GM18870 (cell line): ENCODE measurements around the gene ITGAV.
A peak's percentile ranks its signal among the peaks of the same experiment; 100 is the strongest.

ENCODE experiments used
- ATAC-seq: cut with Tn5 transposase; IDR thresholded peaks from one replicate; pipeline ENCODE4 v1.9.1; 2021; ENCODE audit warnings: moderate library complexity; ENCODE audit not compliant: unreplicated experiment

Gene ITGAV

GRCh38 chr2:186573531-186573930 is 16.3 kb upstream of the ITGAV start:
- no peak for ATAC-seq

- ATAC-seq: peak; percentile 68
Measured at GRCh38 chr2:186575302-186575701, 14.6 kb upstream of the ITGAV start.

- no peak for ATAC-seq
Measured at GRCh38 chr2:186575856-186576255, 14.0 kb upstream of the ITGAV start.

- ATAC-seq: no peak
Measured at GRCh38 chr2:186576614-186577013, 13.2 kb upstream of the ITGAV start.

- no peak for ATAC-seq
Measured at GRCh38 chr2:186582698-186583097, 7.2 kb upstream of the ITGAV start.

GRCh38 chr2:186584053-186584452 is 5.8 kb upstream of the ITGAV start:
- no peak for ATAC-seq

- no peak for ATAC-seq
Measured at GRCh38 chr2:186588421-186588820, 1.4 kb upstream of the ITGAV start.

GRCh38 chr2:186588940-186589611 is 780 bp upstream of the ITGAV start:
- ATAC-seq: peak; percentile 0

GRCh38 chr2:186590350-186590758 is 498 bp downstream of the ITGAV start:
- no peak for ATAC-seq

- ATAC-seq: peak; percentile 37
Measured at GRCh38 chr2:186590759-186591505, 1.1 kb downstream of the ITGAV start.

- no peak for ATAC-seq
Measured at GRCh38 chr2:186591506-186591890, 1.6 kb downstream of the ITGAV start.

- no peak for ATAC-seq
Measured at GRCh38 chr2:186592137-186592875, 2.5 kb downstream of the ITGAV start.

GRCh38 chr2:186593523-186593922 is 3.7 kb downstream of the ITGAV start:
- ATAC-seq: no peak

GRCh38 chr2:186594001-186594722 is 4.3 kb downstream of the ITGAV start:
- ATAC-seq: no peak

GRCh38 chr2:186595219-186595618 is 5.4 kb downstream of the ITGAV start:
- no peak for ATAC-seq

- no peak for ATAC-seq
Measured at GRCh38 chr2:186599186-186599778, 9.4 kb downstream of the ITGAV start.

- no peak for ATAC-seq
Measured at GRCh38 chr2:186603286-186603685, 13.4 kb downstream of the ITGAV start.

- ATAC-seq: no peak
Measured at GRCh38 chr2:186605041-186605440, 15.2 kb downstream of the ITGAV start.

- ATAC-seq: no peak
Measured at GRCh38 chr2:186607660-186608324, 17.9 kb downstream of the ITGAV start.

- no peak for ATAC-seq
Measured at GRCh38 chr2:186610785-186611184, 20.9 kb downstream of the ITGAV start.
